Measurements from ENCODE around the gene SELENOM.

Gene SELENOM, protein sequence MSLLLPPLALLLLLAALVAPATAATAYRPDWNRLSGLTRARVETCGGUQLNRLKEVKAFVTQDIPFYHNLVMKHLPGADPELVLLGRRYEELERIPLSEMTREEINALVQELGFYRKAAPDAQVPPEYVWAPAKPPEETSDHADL
- total RNA-seq, result 7.0 to 19.9 (median 19.3) reads per million in 3 experiments

DNA sequence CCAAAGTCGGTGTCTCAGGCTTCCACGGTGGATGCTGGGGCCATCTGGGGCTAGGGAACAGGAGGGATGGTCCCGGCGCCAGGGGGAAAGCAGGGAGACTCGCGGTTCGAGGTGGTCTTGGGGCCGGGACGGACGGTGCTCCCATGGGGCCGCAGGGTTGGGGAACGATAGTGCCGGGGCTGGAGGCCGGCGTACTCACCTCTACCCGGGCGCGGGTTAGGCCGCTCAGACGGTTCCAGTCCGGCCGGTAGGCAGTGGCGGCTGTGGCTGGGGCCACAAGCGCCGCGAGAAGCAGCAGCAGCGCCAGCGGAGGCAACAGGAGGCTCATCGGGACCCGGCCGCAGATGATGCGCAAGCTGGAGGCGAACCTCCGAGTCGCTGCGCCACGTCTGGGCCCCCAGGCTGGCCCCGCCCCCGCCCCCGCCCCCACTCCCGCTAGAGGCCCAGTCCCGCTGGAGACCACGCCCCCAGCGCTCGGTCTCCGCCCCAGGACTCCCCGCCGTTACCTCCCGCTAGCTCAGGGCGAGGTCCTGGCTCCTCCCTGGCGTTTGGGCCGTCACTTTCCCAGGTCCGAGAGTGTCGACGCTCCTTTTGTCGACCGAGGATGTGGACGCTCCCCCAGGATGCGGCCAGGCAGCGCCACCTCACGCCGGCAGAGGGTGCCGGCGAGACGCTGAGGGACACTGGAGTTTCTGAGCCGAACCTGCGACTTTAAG is at the start of gene SELENOM:
Gene SELENOM (minus strand): TSS at position 391 of the 716 bp plus-strand sequence. CDS start 63 bp downstream, at position 328.
- DNase-seq, result peak; percentile 83

DNA sequence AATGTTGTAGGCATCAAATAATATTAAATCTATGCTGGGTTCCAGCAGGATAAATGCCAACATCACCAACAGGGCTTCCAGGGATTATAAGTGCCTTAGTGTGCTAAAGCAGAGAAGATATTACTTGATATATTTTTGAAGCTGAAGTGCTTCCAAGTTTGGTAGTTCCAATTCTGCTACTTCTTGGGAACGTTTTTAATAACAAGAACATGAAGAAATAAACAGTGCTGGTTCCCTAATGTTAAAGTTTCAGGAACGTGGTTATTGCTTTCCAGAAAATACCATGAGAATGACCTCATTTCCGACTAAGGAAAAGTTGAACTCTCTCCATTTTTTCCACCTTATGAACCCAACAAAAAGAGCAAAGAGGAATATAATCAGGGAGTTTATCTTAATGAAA is 48.1 kb upstream of the SELENOM start:
- DNase-seq, result no peak

DNA sequence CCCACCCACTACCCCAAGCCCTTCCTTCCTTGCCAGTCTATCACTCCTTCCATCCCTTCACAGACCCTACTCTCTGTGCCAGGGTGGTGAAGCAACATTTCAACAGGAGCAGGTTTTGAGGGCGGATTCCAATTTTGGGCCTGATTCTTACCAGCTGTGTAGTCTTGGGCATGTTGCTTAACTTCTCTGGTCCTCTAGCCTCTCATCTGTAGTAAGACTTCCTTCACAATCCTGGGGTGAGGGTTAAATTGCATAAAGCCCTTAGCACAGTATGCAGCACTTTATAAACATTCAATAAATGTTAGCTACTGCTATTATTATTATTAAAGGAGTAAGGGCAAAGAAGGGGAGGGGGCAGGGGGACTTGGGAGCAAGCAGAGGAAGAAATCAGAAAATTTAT is 47.6 kb upstream of the SELENOM start:
- no peak for DNase-seq

DNA sequence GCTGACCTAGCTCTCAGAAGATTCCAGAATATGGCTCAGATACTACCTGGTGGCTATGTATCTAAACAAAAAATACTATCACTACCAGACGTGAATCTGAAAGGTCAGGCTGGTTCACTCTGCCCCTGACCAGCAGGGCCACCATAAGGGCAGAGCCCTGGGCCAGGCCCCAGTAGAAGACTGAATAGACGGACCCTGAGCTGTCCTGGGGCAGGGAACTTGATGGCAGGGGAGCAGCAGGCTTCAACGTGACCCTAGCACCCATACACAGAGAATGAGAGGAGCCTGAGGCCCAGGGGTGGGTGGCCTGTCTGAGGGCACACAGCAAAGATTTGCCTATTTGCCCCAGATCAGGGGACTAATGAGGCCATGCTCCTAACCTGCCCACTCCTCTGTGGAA is 46.0 kb upstream of the SELENOM start:
- no peak for DNase-seq

DNA sequence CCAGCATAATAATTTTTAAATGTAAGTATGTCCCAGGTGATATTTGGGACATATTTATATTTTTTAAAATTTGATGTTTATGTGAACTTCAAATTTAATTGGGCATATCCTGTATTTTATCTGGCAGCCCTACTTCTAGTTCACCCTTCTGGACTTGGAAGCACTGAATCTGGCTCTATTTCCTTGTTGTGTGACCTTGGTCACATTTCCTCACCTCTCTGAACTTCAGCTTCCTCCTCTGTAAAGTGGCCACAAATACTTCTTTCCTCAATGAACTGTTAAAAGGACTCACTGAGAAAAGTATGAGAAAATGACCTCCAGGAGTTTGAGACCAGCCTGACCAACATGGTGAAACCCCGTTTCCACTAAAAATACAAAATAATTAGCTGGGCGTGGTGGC is 44.5 kb upstream of the SELENOM start:
- DNase-seq, result no peak

DNA sequence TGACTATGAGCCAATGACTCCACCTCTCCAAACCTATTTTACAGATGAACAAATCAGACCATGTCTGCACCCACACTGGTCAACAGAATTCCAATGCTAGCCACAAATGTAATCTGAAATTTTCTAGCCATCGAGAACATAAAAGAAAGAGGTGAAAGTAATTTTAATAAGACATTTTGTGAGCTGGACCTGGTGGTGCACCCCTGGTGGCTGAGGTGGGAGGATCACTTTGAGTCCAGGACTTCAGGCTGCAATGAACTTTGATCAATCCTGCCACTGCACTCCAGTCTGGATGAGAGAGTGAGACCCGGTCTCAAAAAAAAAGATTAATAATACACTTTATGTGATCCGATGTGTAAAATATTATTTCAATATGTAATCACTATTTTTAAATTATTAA is 43.2 kb upstream of the SELENOM start:
- no peak for DNase-seq

DNA sequence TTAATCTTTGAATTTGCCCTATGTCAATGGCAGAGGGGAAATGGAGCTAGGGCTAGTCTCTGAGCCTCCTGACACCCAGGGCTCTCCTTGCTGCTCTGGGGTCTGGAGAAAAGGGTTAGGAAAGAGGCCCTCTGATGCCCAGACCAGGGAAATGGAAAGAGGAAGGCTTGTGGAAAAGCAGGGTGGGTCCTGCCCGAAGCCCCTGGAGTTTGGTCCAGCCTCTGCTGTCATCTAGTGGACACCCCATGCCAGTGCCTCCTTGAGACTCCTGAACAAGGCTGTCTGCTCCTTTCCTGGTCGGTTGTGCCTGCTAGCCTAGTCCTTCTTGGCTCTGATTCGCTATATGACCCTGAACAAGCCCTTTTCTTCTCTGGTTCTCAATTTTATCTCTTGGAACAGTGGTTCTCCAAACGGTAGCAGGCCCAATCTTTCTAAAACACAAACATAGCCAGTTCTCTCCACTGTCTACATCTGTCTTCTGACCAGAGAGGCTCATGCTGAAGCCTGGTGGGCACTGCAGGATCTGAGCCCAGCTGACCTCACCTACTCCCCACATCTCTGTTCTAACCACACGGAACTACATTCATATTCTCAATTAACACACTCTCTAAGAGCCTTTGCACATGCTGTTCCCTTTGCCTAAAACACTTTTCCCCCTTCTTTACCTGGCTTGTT is 41.7 kb upstream of the SELENOM start:
- DNase-seq, result peak; percentile 8

DNA sequence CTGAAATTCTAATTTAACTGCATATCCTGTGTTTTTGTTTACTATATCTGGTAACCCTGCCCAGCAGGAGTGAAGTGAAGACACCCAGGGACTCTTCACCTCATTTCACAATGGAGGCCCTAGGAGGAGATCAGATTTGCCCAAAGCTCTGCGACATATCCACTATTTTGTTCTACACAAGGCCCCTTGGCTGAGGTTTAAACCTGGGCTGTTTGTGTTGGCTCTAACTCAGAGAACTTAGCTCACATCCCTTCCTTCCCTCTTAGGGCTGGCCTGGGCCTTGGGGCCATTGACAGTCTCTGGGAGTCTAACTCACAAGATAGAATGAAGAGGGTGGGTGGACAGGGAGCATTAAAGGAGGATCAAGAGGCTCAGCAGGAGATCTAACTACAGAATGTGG is 41.1 kb upstream of the SELENOM start:
- DNase-seq, result no peak

DNA sequence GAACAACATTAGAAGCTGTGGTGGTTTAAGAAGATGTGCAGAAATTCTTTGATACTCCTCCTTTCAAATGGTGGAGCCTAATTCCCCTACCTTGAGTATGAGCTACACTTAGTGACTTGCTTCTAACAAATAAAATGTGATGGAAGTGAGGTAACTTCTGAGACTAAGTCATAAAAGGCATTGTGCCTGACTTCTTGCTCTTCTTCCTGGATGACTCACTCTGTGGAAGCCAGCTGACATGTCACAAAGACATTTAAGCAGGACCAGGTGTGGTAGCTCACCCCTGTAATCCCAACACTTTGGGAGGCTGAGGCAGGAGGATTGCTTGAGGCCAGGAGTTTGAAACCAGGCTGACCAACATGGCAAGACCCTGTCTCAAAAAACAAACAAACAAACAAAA is 36.9 kb upstream of the SELENOM start:
- DNase-seq, result no peak

DNA sequence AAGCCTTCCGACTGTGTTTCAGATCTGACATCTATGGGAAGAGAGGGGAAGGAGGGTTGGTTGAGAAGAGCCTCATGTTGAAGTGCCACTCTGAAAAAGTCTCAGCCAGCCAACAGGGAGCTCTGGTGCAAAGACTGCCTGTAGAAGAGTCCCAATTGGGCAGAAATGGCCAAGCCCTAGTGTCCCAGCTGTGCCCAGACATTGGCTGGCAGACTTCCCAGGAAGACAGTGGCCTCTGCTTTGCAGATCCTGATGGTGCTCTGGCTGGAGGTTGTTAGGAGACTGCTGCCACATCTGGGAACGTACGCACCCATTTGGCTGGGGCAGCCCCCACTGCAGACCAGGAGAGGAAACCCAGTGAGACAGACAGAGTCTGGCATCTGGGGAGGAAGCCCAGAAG is 36.2 kb upstream of the SELENOM start:
- DNase-seq, result no peak

DNA sequence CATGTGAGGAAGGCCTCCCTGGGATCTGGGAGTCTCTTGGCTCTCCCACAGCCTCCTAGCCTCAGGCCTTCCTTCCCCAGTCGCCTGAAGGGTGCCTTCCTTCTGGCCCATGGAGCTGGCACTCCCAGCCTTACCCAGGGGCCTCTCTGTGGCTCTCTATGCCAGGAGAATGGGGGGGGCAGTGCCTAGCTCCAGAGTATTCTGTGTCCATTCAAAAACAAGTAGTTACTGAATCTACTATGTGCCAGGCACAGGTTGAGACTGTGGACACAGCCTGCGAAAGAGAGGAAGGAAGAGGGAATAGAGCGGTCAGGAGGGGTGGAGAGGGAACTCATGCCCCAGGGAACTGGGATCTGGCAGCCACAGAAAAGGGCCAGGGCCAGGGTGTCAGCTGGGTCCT is 35.7 kb upstream of the SELENOM start:
- no peak for DNase-seq

DNA sequence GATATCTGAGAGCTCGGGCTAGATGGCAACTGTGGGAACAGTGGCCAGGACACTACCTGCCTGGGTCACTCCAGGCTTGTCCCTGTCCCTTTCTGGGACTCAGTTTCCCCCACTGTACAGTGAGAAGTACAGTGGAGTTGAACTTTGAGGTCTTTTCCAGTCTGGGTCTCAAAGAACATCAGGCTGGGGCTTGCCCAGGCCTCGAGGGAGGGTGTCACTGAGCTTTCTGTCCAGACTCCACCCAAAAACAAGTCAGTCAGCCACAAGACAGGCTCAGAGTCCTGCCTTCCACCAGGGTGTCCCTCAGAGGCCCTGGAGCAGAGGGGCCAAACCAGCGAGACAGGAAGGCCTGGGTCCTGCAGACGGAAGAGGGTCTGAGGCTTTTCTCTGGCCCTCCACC is 34.9 kb upstream of the SELENOM start:
- no peak for DNase-seq

DNA sequence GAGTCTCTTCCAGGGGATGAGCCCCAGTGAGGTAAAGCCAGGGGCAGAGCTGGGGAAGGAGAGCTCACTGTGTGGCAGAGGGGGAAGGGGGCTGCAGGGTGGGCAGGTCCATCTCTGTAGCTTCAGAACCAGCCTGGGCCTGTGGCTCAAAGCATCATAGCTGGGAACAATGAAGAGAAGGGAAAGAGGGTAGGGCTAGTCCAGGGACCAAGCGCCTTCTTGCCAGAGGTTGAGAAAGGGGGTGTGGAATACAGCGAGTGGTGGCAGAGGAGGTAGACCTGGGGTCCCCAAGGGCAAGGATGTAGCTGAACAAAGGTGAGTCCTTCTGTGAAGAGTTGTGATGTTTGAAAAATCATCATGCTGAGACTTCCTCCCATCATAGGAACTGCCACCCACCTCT is 34.2 kb upstream of the SELENOM start:
- DNase-seq, result no peak

DNA sequence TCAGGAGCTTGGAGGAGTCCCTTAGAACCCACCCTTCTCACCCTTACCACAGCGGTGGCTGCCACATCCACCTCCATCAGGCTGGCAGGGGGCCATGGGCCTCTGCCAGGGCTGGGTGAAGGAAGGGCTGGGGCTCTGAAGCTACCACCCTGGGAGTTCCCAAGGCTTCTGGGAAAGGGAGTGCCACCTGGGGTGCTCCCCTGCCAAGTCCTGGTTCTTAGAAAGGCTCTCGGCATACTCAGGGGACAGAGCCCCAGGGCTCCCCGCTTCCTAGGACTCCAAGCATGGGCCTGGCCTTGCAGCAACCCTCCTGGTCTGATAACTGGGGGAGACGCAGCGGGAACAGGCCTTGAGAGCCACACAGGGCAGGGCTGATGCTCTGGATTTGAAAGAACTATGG is 33.4 kb upstream of the SELENOM start:
- DNase-seq, result no peak

DNA sequence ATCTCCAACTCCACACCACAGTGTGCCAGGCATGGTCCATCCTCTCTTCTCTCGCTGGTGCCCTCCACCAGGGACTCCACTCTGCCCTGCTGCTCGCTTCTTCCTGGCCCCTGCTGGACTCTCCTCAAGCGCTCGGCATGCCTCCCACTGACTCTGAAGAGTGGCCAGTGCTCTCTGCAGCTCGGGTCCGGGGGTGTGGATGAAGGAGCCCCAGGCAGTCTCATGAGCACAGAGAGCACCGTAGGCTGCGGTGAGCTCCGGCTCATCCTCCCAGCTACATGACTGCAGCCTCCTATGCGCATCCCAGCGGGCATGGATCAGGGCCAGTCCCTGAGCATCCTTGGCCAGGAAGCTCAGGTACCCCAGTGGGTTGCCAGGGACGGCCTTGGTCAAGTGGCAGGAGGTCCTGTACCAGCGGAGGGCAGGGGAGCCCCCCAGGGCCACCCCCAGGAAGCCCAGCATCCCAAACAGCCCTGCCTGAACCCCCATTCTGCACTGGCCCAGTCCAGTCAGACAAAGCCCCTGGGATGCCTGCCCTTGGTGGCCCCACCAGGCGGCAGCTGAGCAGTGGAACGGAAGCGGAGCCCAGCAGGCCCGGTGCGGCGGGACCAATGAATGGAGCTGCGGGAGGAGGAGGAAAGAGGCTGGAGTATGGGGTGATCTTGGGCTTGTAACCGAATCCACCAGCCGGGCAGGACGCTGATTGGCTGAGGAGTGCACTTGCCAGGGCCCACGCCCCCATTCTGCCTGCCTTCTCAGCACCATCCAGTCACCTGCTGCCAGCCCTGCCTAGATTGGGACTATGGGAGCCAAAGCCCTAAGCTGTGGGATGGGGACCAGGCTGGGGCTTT is 32.7 kb upstream of the SELENOM start, which contains the start of gene PLA2G3:
Gene PLA2G3 (minus strand): TSS at position 643 of the 851 bp plus-strand sequence. CDS start 154 bp downstream, at position 489.
- DNase-seq, result no peak

DNA sequence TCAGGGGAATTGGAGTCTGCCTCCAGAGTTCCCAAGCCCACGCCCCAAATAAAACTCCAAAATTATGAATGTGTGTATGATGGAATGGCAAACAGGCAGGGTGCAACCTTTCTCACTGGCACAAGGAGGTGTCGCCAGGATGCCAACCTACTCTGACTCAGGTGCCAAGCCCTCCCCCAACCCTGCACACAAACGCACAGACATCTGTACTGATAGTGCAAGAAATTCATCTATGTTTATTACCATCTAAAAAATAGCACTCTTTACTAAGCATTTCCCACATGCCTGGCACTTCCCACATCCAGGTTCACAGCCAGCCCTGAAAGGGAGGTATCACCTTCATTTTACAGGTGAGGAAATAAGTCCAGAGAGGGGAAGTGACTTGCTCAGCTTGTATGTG is 31.7 kb upstream of the SELENOM start:
- DNase-seq, result no peak

DNA sequence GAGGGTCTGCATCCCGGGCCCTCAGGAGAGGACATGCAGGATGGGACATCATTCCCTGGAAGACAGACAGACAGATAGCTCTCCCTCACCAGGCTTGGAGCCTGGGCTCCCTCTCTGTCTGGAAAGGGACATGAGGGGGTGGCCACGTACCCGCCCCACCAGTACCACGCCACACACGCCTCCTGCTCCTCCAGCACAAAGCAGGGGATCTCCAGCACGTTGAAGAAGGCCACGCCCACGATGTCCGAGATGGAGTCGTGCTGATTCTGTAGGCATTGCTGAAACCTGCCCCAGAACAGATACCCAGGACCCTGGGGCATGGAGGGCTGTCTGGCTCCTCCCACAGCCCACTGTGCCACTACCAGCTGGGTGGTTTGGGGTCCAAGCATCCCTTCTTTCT is 30.8 kb upstream of the SELENOM start:
- DNase-seq, result no peak

DNA sequence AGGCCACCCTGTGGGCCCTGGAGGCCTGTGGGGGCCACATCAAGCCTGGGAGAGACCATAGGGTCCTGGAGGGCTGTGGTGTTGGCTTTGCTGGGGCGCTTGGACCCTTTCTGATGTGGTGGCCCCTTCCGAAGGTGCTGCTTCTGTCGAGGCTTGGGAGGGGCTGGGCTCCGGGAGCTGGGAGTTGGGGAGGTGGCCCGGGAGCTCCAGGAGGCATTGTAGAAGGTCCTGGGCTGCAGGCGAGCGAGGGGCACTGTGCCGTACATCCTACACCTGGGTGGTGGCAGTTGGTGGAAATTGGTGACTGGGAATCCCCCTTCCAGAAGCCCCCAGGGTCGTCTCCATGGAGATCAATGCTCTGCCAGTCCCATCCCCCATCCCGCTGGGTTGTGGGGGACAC is 30.4 kb upstream of the SELENOM start:
- DNase-seq, result no peak

DNA sequence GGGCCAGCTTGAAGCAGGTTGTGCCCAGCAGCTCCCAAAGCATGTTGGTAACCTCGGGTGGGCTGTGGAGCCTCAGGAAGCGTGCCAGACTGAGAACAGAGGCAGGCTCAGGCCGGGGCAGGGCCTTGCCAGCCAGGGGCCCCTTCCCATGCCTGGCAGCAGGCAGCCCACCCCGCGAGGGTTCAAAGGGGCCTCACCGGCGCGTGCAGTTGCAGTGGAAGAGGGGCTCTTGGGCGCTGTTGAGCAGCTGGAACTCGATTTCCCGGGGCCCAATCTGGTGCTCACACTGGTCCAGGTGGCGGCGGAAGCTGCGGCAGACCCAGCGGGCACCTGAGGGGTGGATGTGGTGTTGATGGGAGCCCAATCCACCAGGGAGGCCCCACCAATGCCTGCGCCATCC is 29.3 kb upstream of the SELENOM start:
- DNase-seq, result no peak

DNA sequence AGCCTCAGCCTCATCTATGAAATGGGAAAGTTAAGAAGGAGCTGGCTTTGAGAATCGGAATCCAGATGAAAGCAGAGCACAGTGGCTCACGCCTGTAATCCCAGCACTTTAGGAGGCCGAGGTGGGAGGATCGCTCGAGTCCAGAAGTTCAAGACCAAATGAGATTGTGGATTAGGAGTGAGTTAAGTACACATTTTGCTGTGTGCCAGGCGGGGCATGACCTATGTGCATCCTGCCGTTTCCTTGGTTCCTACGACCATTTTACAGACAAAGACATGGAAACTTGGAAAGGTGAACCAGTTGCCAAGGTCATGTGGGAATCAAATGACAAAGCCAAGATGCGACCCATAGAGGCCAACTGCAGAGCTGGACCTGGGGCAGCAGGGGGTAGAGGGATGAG is 28.8 kb upstream of the SELENOM start:
- no peak for DNase-seq

DNA sequence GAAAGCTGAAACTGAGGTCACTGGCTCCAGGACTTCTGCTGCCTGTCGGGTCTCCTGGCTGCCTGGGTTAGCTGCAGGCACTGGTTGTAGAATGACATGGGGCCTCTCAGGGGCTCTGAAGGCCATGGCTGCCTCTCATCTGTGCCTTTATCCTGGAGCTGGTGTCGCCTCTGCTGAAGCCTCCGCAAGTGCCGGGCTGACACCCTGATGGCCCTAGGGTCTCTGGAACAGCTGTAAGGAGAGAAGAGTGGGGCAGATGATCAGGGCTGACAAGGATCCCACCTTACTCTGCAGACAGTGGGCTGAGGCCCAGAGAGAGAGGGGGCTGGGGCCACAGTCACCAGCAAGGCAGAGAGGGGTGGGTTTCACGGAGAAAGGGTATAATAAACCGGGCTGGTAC is 28.3 kb upstream of the SELENOM start:
- no peak for DNase-seq

DNA sequence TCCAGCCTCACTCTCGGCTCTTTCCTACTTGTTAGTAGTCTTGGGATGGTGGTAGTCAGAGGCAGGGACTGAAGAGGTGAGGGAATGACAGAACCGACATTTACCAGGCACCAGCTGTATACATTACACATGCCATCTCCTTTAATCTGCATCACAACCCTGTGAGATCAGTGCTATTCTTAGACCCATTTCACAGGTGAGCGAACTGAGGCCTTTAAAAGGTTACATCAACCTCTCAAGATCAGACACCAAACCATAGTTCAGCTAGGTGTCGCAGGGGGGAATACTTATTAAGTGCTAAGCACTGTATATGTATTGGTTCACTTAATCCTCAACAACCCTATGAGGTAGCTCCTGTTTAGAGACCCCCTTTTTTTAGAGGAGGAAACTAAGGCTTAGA is 27.3 kb upstream of the SELENOM start:
- no peak for DNase-seq

DNA sequence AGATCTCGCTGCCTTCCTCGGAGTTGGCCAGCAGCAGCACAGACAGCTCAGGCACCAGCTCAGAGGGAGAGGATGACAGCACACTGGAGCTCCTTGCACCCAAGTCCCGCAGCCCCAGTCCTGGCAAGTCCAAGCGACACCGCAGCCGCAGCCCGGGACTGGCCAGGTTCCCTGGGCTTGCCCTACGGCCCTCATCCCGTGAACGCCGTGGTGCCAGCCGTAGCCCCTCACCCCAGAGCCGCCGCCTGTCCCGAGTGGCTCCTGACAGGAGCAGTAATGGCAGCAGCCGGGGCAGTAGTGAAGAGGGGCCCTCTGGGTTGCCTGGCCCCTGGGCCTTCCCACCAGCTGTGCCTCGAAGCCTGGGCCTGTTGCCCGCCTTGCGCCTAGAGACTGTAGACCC is 26.5 kb upstream of the SELENOM start:
- DNase-seq, result no peak
